ENCODE results near the gene IL10RB. TPM values are rescaled to one million over a fixed set of nuclear protein-coding genes. Genes with fewer than 3 reads are reported as not detected.

Gene IL10RB
- total RNA-seq, 1 donor from 2014 or later, result 19.2 TPM

DNA sequence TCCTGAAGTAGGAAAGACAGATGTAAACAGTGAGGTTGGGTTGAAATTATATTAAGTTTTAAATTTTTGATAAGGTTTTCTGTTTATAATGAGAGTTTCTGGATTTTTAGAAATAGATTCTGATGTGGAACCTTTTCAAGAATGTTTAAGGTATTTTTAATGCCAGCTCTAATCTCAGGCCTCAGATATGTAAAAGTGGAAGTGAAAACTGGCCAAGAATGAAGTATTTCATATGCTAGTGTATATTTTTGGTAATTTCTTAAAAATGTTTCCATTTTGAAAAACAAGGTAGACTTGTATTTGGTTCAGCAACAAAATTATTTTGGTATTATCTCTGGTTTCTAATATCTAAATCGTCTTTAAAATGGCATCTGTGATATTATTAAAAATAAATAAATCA lies 73.0 kb downstream of the IL10RB start:
- Mint-ChIP-seq H3K4me3 (no peak overlapping the region), H3K27ac (no peak overlapping the region), H3K9me3 (peaks cover 5% of the 10 kb centered on the region), H3K36me3 (peaks cover 21% of the 10 kb centered on the region), H3K4me1 (no peaks in the 10 kb centered on the region), H3K27me3 (ENCODE audit: low read depth) (no peaks in the 10 kb centered on the region)
- DNase-seq (ENCODE audit: low spot score in 2 of 2, unreplicated experiment in 2 of 2), result no peak
- TF ChIP-seq CTCF (IDR thresholded peaks at IDR 0.05; ENCODE audit: unreplicated experiment), result no peak

GRCh38 chr21:33339918-33340317 lies 73.8 kb downstream of the IL10RB start:
- no peak overlapping the region for H3K27ac Mint-ChIP-seq
- TF ChIP-seq CTCF (IDR thresholded peaks at IDR 0.05; ENCODE audit: unreplicated experiment), result no peak
- H3K4me3 Mint-ChIP-seq, result no peak overlapping the region

DNA sequence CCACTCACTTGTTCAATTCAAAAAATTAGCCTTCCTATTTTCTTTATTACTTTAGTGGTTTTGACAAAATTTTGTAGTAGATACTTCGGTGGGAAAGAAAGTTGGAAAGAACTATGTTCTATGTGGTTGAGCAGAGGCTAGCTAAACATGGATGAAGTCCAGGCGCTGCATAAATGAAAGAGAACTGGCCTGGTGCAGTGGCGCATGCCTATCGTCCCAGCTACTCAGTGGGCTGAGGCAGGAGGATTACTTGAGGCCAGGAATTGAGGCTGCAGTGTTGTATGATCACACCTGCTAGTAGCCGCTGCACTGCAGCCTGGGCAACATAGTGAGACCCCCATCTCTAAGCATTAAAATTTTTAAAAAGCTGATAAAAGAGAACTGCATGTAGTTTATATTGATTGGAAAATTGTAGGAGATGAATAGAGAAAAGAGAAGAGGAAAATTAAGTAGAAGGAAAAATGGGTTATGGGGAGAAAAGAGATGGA lies 79.6 kb downstream of the IL10RB start:
- Mint-ChIP-seq H3K9me3 (no peaks in the 10 kb centered on the region), H3K36me3 (peaks cover 48% of the 10 kb centered on the region)

More at GRCh38 chr21:33339918-33340317, 73.8 kb downstream of the IL10RB start:
- Mint-ChIP-seq H3K27me3 (ENCODE audit: low read depth) (no peaks in the 10 kb centered on the region), H3K36me3 (peaks cover 20% of the 10 kb centered on the region), H3K9me3 (peaks cover 2% of the 10 kb centered on the region), H3K4me1 (no peaks in the 10 kb centered on the region)
- DNase-seq (ENCODE audit: low spot score in 2 of 2, unreplicated experiment in 2 of 2), result no peak

More for the DNA sequence above, 79.6 kb downstream of the IL10RB start:
- Mint-ChIP-seq H3K27me3 (ENCODE audit: low read depth) (no peaks in the 10 kb centered on the region), H3K4me1 (no peaks in the 10 kb centered on the region), H3K4me3 (no peak overlapping the region), H3K27ac (no peak overlapping the region)
- no peak for DNase-seq (ENCODE audit: low spot score in 2 of 2, unreplicated experiment in 2 of 2)
- no peak for TF ChIP-seq CTCF (IDR thresholded peaks at IDR 0.05; ENCODE audit: unreplicated experiment)

Other genes starting within 250 kb of the IL10RB start
- gene OLIG2, start 240.4 kb upstream of the IL10RB start, total RNA-seq, result 0.20 to 0.38 TPM (median 0.35 TPM) in 3 replicates
- gene OLIG1, start 196.2 kb upstream of the IL10RB start, total RNA-seq, result not detected in 3 replicates
- gene IFNAR2, start 36.4 kb upstream of the IL10RB start, total RNA-seq, result 19.4 to 20.7 TPM (median 20.3 TPM) in 3 replicates
- 24.8 to 28.7 TPM (median 27.0 TPM) in 3 replicates for gene IFNAR1, start 58.6 kb downstream of the IL10RB start, total RNA-seq
- gene IFNGR2, start 137.0 kb downstream of the IL10RB start, total RNA-seq, result 57.9 to 63.4 TPM (median 59.6 TPM) in 3 replicates
- 37.3 to 41.1 TPM (median 39.5 TPM) in 3 replicates for gene TMEM50B, start 213.6 kb downstream of the IL10RB start, total RNA-seq
- 2.6 to 3.1 TPM (median 2.8 TPM) in 3 replicates for gene DNAJC28, start 225.3 kb downstream of the IL10RB start, total RNA-seq

All from mesothelial cell of epicardium (in vitro differentiated cells).